Hair follicular keratinocyte (primary cell): ENCODE measurements around the gene WNT3A. TPM values are rescaled to one million over a fixed set of nuclear protein-coding genes. Genes with fewer than 3 reads are reported as not detected.

ENCODE experiments used
- total RNA-seq: library from RNA; depleted of rRNA; stranded (reverse); fragments of >200 nt; gene quantifications from 2 replicates; pipeline ENCODE4 v1.2.3, GENCODE V29; 2015

Gene WNT3A, protein sequence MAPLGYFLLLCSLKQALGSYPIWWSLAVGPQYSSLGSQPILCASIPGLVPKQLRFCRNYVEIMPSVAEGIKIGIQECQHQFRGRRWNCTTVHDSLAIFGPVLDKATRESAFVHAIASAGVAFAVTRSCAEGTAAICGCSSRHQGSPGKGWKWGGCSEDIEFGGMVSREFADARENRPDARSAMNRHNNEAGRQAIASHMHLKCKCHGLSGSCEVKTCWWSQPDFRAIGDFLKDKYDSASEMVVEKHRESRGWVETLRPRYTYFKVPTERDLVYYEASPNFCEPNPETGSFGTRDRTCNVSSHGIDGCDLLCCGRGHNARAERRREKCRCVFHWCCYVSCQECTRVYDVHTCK
- total RNA-seq, result not detected in 2 replicates

DNA sequence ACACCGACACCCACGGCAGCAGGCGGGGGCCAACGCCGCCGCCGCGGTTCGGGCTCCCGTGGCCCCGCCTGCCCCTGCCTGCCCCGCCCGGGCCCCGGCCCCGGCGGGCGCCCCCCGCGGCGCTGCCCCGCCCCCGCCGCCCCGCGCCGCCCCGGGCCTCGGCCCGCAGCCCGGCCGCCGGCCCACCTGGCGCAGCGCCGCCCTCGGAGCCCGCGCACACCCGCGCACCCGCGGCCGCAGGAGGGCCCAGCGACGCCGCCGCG lies at the start of gene WNT3A:
Gene WNT3A, plus strand, starts transcription at position 213 of the 263 bp plus-strand sequence. CDS start 131 bp downstream, outside the sequence.

DNA sequence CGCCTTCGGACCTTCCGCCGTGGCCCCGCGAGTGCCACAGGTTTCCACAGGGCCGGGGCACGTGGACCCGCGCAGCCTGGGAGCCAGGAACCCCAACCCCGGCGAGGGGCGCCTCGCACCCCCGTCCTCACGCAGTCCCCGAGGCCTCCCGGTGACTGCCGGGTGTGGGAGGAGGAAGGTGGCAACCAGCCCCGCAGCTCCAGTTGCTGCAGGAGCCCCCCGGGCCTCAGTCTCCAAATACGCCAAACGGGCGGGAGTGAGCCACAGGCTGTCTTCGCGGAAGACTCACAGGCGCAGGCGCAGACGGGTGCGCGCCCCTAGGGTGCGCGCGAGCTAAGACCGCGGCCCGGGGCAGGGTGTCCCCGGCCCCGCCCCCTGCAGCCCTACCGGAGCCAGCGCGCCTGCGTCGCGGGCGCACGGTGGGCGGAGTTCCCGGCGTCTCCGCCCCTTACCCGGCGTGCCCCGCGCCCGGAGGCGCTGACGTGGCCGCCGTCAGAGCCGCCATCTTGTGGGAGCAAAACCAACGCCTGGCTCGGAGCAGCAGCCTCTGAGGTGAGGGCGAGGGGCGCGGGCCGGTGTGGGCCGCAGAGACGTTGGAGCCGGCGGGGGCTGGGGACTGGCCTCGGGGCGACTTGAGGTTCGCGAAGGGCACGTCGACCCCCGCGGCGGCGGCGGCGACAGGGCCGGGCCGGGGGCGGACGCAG lies 75.6 kb downstream of the WNT3A start, which contains the start of gene ARF1:
Gene ARF1, plus strand, starts transcription at position 495 of the 704 bp plus-strand sequence. CDS start 14,407 bp downstream, outside the sequence.

DNA sequence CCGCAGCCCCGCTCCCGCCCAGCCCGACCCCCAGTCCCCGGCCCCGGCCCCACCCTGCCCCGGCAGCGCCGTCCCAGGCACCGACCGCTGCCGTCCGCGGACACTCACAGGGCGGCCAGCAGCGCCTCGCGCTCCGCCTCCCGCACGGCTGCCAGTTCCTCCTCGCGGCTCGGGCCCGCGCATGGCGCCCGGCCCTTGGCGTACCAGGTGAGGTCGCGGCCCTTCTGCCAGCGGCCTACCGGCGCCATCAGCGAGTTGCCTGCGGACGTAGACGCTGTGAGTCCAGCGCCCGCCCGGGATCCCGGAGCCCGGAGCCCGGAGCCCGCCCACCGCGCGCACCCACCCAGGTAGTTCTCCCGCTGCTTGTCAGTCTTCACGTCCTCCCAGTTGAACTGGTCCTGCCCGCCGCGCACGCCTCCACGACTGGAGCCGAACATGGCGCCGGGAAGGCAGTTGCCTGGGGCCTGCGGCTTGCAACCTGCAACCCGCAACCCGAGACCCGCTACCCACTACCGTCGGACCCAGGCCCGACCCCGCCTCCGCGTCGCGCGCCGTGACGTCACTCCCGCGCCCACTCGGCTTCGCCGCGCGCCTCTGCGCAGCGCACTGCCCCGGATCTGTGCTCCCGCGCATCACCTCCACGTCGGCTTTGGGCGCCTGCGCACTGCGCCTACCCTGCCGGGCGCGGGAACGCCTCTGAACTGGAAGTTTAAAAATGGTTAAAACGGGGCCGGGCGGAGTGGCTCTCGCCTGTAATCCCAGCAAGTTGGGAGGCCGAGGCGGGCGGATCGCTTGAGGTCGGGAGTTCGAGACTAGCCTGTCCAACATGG lies 96.2 kb downstream of the WNT3A start, which contains the start of gene C1orf35:
Gene C1orf35, minus strand, starts transcription at position 535 of the 830 bp plus-strand sequence. Its CDS starts 98 bp downstream, at position 437.

DNA sequence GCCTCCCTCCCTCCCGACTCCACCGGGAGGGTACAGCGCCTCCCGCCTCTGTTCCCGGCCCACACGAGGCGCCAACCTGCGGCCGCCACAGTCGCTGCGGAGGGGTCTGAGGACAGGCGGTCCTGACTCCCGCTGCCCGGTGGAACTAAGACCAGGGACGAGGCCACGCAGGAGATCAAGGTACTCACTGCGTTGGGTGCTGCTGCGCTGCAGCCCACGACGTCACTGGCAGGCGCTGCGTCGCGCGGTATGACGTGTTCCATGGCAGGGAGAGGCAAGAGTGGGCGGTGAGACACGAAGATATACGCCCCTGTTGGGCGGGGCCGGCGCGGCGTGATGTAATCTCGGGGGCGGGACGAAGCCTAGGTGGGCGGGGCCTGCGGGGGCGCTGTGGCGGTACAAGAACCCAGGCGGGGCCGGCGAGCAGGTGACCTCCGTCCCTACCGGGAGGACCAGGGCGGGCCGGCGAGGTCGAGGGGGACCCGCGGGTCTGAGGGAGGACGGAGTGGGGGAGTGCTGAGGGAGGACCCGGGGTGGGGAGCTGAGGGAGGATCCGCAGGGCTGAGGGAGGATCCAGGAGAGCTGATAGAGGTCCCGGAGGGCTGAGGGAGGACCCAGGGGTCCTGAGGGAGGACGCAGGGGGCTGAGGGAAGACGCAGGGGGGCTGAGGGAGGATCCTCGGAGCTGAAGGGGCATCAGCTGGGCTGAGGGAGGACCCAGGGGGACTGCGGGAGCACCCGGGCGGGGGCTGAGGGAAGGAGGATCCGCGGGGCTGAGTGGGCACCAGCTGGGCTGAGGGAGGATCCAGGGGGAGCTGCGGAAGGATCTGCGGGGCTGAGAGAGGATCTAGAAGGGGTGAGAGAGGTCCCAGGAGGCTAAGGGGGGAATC lies 102.5 kb downstream of the WNT3A start, which contains the start of gene MRPL55:
Gene MRPL55, minus strand, starts transcription at position 227 of the 889 bp plus-strand sequence. CDS start 1,039 bp downstream, outside the sequence.

Other genes with a start within 250 kb of the WNT3A start
- not detected in 2 replicates for gene PRSS38, start 191.3 kb upstream of the WNT3A start, total RNA-seq
- gene WNT9A, start 59.1 kb upstream of the WNT3A start, total RNA-seq, result under 0.01 and 0.08 TPM in 2 replicates
- gene ARF1, start 75.7 kb downstream of the WNT3A start, total RNA-seq, result 418 and 444 TPM in 2 replicates
- 10.4 and 28.4 TPM in 2 replicates for gene C1orf35, start 96.3 kb downstream of the WNT3A start, total RNA-seq
- 72.2 and 92.4 TPM in 2 replicates for gene MRPL55, start 102.3 kb downstream of the WNT3A start, total RNA-seq
- gene GUK1, start 133.3 kb downstream of the WNT3A start, total RNA-seq, result 477 and 499 TPM in 2 replicates
- 0.38 and 0.86 TPM in 2 replicates for gene GJC2, start 142.9 kb downstream of the WNT3A start, total RNA-seq
- gene IBA57, start 158.8 kb downstream of the WNT3A start, total RNA-seq, result 2.2 and 6.1 TPM in 2 replicates
- 3.8 and 13.4 TPM in 2 replicates for gene OBSCN, start 201.0 kb downstream of the WNT3A start, total RNA-seq